ENCODE data around the gene SHC3. TPM values are rescaled to one million over a fixed set of nuclear protein-coding genes. Genes with fewer than 3 reads are reported as not detected.
"Not testable (repeated sequence)": the region's sequence is repeated elsewhere in the genome, so short reads cannot be mapped to it uniquely, and the experiment has no call there.

SHC3 gene
- total RNA-seq, 2 donors from 2014 or later: 1.0 to 1.7 TPM

DNA sequence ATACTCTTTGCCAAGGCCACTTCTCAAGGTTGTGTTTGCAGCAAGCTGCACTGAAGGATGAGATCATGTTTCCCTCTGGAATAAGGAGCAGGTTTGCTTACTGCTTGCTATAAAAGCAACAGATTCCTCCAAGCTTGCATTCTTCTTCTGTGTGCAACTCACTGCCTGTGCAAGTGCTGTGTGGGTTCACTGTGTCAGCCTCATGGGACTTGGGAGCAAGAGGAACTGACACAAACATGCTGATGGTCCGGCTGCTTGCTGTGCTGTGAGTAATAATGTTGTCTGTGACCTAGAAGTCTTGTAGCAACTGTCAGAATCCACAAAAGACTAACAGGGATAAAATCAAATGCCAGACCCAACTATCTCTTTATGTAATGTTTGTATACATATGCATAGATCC lies 33.6 kb upstream of the SHC3 start:
- Histone ChIP-seq H3K27ac (no peak overlapping the region), H3K4me1 (no peaks in the 10 kb centered on the region), H3K4me3 (no peak overlapping the region), H3K27me3 (no peaks in the 10 kb centered on the region), H3K9me3 (peaks cover 0 to 4% of the 10 kb centered on the region in 2 donors), H3K36me3 (no peaks in the 10 kb centered on the region)
- TF ChIP-seq, protein P1, sequence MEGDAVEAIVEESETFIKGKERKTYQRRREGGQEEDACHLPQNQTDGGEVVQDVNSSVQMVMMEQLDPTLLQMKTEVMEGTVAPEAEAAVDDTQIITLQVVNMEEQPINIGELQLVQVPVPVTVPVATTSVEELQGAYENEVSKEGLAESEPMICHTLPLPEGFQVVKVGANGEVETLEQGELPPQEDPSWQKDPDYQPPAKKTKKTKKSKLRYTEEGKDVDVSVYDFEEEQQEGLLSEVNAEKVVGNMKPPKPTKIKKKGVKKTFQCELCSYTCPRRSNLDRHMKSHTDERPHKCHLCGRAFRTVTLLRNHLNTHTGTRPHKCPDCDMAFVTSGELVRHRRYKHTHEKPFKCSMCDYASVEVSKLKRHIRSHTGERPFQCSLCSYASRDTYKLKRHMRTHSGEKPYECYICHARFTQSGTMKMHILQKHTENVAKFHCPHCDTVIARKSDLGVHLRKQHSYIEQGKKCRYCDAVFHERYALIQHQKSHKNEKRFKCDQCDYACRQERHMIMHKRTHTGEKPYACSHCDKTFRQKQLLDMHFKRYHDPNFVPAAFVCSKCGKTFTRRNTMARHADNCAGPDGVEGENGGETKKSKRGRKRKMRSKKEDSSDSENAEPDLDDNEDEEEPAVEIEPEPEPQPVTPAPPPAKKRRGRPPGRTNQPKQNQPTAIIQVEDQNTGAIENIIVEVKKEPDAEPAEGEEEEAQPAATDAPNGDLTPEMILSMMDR (IDR thresholded peaks at IDR 0.05): no peak
- no peak for DNase-seq (ENCODE audit: low spot score)

DNA sequence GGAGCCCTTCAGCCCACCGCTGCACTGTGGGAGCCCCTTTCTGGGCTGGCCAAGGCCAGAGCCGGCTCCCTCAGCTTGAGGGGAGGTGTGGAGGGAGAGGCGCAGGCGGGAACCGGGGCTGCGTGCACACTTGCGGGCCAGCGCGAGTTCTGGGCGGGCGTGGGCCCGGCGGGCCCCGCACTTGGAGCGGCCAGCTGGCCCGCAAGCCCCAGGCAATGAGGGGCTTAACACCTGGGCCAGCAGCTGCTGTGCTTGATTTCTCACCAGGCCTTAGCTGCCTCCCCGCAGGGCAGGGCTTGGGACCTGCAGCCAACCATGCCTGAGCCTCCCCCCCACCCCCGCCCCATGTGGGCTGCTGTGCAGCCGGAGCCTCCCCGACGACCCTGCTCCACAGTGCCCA lies 30.7 kb upstream of the SHC3 start:
- H3K36me3 ChIP-seq; H3K27ac ChIP-seq; H3K27me3 ChIP-seq; DNase-seq (ENCODE audit: low spot score); H3K4me1 ChIP-seq; H3K4me3 ChIP-seq; H3K9me3 ChIP-seq: not testable (repeated sequence)

DNA sequence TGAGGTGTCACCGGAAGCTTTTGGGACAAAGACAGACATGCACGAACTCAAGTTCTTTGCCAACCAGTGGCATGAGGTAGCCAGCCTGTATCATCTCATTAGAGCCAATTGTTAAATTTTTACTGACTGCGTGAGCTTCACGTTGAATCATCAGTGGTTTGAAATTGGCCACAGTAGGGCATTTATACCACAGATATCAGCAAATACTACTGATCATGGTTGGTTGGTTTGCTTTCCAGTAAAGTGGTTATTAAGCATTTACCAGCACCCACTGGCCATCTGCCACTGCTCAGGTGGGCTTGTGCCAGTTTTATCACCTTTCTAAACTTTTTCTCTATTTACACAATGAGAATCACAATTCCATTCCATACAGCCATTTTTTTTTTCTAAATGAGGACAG lies 28.4 kb upstream of the SHC3 start:
- TF ChIP-seq, protein P1 (IDR thresholded peaks at IDR 0.05): no peak
- Histone ChIP-seq H3K9me3 (peaks cover 0 to 2% of the 10 kb centered on the region in 2 donors), H3K4me3 (no peak overlapping the region), H3K36me3 (no peaks in the 10 kb centered on the region), H3K27ac (no peak overlapping the region), H3K27me3 (no peaks in the 10 kb centered on the region), H3K4me1 (no peaks in the 10 kb centered on the region)
- DNase-seq (ENCODE audit: low spot score): no peak

DNA sequence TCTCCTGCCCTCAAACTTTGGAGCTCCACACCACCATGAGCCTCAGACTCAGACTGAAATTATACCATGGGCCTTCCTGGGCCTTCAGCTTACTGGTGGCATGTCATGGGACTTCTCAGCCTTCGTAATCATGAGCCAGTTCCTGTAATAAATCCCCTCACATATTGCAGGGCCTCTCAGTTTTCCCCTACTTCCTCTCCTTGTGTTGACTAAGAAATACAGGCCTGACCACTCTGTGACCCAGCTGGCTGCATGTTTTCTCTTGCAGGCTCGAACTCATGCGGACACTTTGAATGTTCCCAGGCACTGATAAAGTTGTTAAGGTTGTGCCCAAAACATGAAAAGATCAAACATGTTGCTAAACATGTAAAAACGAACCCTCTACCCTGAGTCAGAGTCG lies 26.2 kb upstream of the SHC3 start:
- Histone ChIP-seq H3K36me3 (no peaks in the 10 kb centered on the region), H3K9me3 (no peaks in the 10 kb centered on the region), H3K27ac (no peak overlapping the region), H3K27me3 (no peaks in the 10 kb centered on the region), H3K4me1 (no peaks in the 10 kb centered on the region), H3K4me3 (no peak overlapping the region)
- no peak for DNase-seq (ENCODE audit: low spot score)
- TF ChIP-seq, protein P1 (IDR thresholded peaks at IDR 0.05): no peak

DNA sequence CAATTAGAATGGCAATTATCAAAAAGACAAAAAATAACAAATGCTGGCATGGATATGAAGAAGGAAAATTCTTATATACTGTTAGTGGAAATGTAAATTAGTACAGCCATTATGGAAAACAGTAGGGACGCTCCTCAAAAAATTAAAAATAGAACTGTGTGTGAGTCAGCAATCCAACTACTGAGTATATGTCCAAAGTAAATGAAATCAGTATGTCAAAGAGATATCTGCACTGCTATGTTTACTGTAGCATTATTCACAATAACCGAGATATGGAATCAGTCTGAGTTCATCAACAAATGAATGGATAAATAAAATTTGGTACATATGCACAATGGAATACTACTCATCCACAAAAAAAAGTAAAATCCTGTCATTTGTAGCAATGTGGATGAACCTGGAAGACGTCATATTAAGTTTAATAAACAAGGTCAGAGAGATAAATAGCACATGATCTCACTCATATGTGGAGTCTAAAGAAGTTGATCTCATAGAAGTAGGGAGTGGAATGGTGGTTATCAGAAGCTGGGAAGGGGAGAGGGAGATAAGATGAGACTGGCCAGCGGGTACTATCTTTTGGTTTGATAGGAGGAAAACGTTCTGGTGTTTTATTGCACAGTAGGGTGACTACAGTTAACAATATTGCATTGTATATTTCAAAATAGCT lies 16.6 kb upstream of the SHC3 start:
- no peaks in the 10 kb centered on the region for H3K4me1 ChIP-seq
- no peaks in the 10 kb centered on the region for H3K36me3 ChIP-seq
- H3K27me3 ChIP-seq: no peaks in the 10 kb centered on the region
- TF ChIP-seq, protein P1 (IDR thresholded peaks at IDR 0.05): no peak
- DNase-seq (ENCODE audit: low spot score): no peak
- H3K9me3 ChIP-seq: peaks cover 0 to 35% of the 10 kb centered on the region in 2 donors
- H3K4me3 ChIP-seq: no peak overlapping the region
- no peak overlapping the region for H3K27ac ChIP-seq

DNA sequence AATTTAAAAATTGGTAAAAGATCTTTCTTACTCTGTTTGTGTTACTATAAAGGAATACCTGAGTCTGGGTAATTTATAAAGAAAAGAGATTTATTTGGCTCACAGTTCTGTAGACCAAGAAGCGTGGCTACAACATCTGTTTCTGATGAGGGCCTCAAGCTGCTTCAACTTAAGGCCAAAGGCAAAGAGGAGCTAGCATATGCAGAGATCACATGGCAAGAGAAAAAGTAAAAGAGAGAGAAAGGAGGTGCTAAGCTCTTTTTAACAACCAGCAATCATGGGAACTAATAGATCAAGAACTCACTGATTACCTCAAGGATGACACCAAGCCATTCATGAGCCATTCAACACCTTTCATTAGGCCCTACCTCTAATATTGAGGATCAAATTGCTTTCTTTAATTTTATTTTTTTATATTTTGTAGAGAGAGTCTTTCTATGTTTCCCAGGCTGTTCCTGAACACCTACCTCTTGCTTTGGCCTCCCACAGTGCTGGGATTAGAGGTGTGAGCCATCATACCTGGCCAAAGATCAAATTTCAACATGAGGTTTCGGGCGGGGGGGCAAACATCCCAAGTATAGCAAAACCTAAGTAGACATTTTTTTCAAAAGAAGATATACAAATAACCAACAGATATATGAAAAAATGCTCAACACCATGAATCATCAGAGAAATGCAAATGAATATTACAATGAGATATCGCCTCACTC lies 16.0 kb upstream of the SHC3 start:
- Histone ChIP-seq H3K4me1 (no peaks in the 10 kb centered on the region), H3K27ac (no peak overlapping the region), H3K4me3 (no peak overlapping the region), H3K27me3 (no peaks in the 10 kb centered on the region), H3K36me3 (no peaks in the 10 kb centered on the region), H3K9me3 (peaks cover 0 to 35% of the 10 kb centered on the region in 2 donors)
- TF ChIP-seq, protein P1 (IDR thresholded peaks at IDR 0.05): no peak
- no peak for DNase-seq (ENCODE audit: low spot score)

All from right atrium auricular region (tissue), 2 donors.